GM19324 (cell line): Measurements from ENCODE around the gene TMBIM1.

Experiments
- ATAC-seq: cut with Tn5 transposase; IDR thresholded peaks from one replicate; pipeline ENCODE4 v1.9.1; 2021; ENCODE audit warnings: mild to moderate bottlenecking, moderate library complexity; ENCODE audit not compliant: unreplicated experiment, low FRiP score

The TMBIM1 gene

DNA sequence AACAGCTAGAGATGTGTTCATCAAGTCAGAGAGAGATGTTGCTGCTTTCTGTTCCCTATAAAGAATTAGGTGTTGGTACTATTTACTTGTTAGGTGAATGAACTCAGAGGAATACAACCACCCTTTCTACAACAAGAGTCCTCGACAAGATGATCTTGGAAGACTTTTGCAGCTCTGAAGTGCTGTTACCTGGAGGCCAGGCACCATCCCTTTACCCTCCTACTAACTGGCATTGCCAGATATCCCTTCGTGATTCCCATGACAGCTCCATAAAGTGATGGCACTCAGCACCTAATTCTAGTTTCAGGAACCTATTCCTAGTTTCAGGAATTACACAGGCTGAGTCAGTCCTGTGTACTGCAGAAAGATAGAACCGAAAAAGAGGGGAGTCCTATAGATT, 65.4 kb downstream of the TMBIM1 start:
- no peak for ATAC-seq
